ENCODE measurements around the gene ATP11C. TPM values are rescaled to one million over a fixed set of nuclear protein-coding genes. Genes with fewer than 3 reads are reported as not detected.
A peak's percentile ranks its signal among the peaks of the same experiment; 100 is the strongest.

ATP11C gene
- total and polyA plus RNA-seq, 9 donors, result 11.6 to 20.7 (median 15.4) TPM

GRCh38 chrX:139834879-139835278 is 98.0 kb downstream of the ATP11C start:
- no peak overlapping the region for H3K27ac ChIP-seq (ENCODE audit: low read length)
- no peaks in the 10 kb centered on the region for H3K36me3 ChIP-seq (ENCODE audit: control insufficient read depth, insufficient read depth, low read length)
- H3K4me1 ChIP-seq (ENCODE audit: control insufficient read depth, insufficient read depth, low read length), result no peaks in the 10 kb centered on the region
- no peak for DNase-seq
- H3K27me3 ChIP-seq (ENCODE audit: control insufficient read depth, insufficient read depth, low read length), result peaks cover 2% of the 10 kb centered on the region
- peaks cover 10% of the 10 kb centered on the region for H3K9me3 ChIP-seq (replicated peaks; ENCODE audit: control insufficient read depth, low read depth, low read length)
- H3K4me3 ChIP-seq (ENCODE audit: low read length), result no peak overlapping the region

DNA sequence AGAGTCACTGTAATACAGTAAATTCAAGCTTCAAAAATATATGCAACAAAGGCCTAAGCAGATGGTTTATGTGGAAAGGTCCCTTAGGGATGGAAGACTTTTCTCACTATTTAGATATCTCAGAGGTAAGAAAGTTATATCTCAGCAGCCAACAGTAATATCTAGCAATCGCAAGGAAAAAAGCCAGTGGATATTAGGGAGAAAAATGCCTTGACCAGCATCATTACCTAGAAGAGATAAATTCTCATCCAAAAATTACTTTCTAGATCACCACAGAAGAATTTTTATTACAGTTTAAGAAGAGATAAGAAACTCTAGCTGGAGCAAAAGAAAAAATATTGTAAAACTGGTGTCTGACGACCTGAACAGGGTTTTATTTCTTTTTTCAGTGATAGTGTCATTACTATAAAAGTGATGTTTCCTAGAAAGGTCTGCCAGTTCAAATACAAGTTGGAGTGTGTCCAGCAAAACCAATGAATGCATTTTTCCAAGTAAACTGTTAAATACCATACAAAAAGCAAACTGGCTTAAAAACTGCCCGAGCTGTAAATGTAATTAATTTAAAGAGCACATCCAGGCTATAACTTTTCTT is 100.0 kb downstream of the ATP11C start:
- Histone ChIP-seq H3K9me3 (replicated peaks; ENCODE audit: control insufficient read depth, low read depth, low read length) (no peaks in the 10 kb centered on the region), H3K27me3 (ENCODE audit: control insufficient read depth, insufficient read depth, low read length) (peaks cover 2% of the 10 kb centered on the region), H3K4me1 (ENCODE audit: control insufficient read depth, insufficient read depth, low read length) (no peaks in the 10 kb centered on the region), H3K4me3 (ENCODE audit: low read length) (no peak overlapping the region), H3K36me3 (ENCODE audit: control insufficient read depth, insufficient read depth, low read length) (no peaks in the 10 kb centered on the region), H3K27ac (ENCODE audit: low read length) (no peak overlapping the region)
- peak; percentile 31 for DNase-seq
- WGBS (ENCODE audit: insufficient coverage), result no CpG with 5 or more reads among the region's 3 CpGs

GRCh38 chrX:139831675-139832456 is 101.0 kb downstream of the ATP11C start:
- WGBS (ENCODE audit: insufficient coverage), result no CpG with 5 or more reads among the region's 3 CpGs
- Histone ChIP-seq H3K9me3 (replicated peaks; ENCODE audit: control insufficient read depth, low read depth, low read length) (no peaks in the 10 kb centered on the region), H3K27me3 (ENCODE audit: control insufficient read depth, insufficient read depth, low read length) (peaks cover 2% of the 10 kb centered on the region), H3K4me1 (ENCODE audit: control insufficient read depth, insufficient read depth, low read length) (no peaks in the 10 kb centered on the region), H3K27ac (ENCODE audit: low read length) (peak overlapping the region; percentile 10), H3K36me3 (ENCODE audit: control insufficient read depth, insufficient read depth, low read length) (no peaks in the 10 kb centered on the region), H3K4me3 (ENCODE audit: low read length) (no peak overlapping the region)
- DNase-seq, result peak; percentile 66

GRCh38 chrX:139831017-139831416 is 101.8 kb downstream of the ATP11C start:
- Histone ChIP-seq H3K27ac (ENCODE audit: low read length) (no peak overlapping the region), H3K4me1 (ENCODE audit: control insufficient read depth, insufficient read depth, low read length) (peaks cover 3% of the 10 kb centered on the region), H3K36me3 (ENCODE audit: control insufficient read depth, insufficient read depth, low read length) (no peaks in the 10 kb centered on the region), H3K27me3 (ENCODE audit: control insufficient read depth, insufficient read depth, low read length) (peaks cover 2% of the 10 kb centered on the region), H3K9me3 (replicated peaks; ENCODE audit: control insufficient read depth, low read depth, low read length) (no peaks in the 10 kb centered on the region), H3K4me3 (ENCODE audit: low read length) (no peak overlapping the region)
- DNase-seq, result no peak

DNA sequence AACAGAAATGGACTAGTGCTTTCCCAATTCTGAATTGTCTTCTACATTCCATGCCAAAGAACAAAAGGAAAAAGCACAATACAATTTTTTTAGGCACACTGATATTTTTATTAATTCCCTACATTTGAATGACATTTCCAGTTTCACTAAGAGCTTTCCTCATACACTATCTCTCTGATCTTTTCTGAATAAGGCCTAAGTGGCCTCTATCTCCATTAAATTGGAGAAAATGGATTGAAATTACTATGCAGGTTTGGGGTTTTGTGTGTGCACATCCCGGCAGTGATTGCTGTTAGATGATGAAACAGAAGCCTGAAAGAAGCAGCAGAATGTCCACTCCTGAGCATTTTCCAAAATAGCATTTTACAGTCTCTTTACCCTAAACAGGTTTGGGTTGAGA is 104.0 kb downstream of the ATP11C start:
- no peaks in the 10 kb centered on the region for H3K27me3 ChIP-seq (ENCODE audit: control insufficient read depth, insufficient read depth, low read length)
- H3K4me1 ChIP-seq (ENCODE audit: control insufficient read depth, insufficient read depth, low read length), result peaks cover 4% of the 10 kb centered on the region
- no CpG with 5 or more reads among the region's 1 CpG for WGBS (ENCODE audit: insufficient coverage)
- no peaks in the 10 kb centered on the region for H3K36me3 ChIP-seq (ENCODE audit: control insufficient read depth, insufficient read depth, low read length)
- no peak overlapping the region for H3K27ac ChIP-seq (ENCODE audit: low read length)
- DNase-seq, result no peak
- H3K9me3 ChIP-seq (replicated peaks; ENCODE audit: control insufficient read depth, low read depth, low read length), result no peaks in the 10 kb centered on the region
- no peak overlapping the region for H3K4me3 ChIP-seq (ENCODE audit: low read length)

GRCh38 chrX:139828033-139828432 is 104.8 kb downstream of the ATP11C start:
- H3K4me3 ChIP-seq (ENCODE audit: low read length), result no peak overlapping the region
- H3K27me3 ChIP-seq (ENCODE audit: control insufficient read depth, insufficient read depth, low read length), result no peaks in the 10 kb centered on the region
- H3K4me1 ChIP-seq (ENCODE audit: control insufficient read depth, insufficient read depth, low read length), result peaks cover 4% of the 10 kb centered on the region
- no CpG with 5 or more reads among the region's 1 CpG for WGBS (ENCODE audit: insufficient coverage)
- no peaks in the 10 kb centered on the region for H3K9me3 ChIP-seq (replicated peaks; ENCODE audit: control insufficient read depth, low read depth, low read length)
- no peak overlapping the region for H3K27ac ChIP-seq (ENCODE audit: low read length)
- no peaks in the 10 kb centered on the region for H3K36me3 ChIP-seq (ENCODE audit: control insufficient read depth, insufficient read depth, low read length)
- DNase-seq, result peak; percentile 16

DNA sequence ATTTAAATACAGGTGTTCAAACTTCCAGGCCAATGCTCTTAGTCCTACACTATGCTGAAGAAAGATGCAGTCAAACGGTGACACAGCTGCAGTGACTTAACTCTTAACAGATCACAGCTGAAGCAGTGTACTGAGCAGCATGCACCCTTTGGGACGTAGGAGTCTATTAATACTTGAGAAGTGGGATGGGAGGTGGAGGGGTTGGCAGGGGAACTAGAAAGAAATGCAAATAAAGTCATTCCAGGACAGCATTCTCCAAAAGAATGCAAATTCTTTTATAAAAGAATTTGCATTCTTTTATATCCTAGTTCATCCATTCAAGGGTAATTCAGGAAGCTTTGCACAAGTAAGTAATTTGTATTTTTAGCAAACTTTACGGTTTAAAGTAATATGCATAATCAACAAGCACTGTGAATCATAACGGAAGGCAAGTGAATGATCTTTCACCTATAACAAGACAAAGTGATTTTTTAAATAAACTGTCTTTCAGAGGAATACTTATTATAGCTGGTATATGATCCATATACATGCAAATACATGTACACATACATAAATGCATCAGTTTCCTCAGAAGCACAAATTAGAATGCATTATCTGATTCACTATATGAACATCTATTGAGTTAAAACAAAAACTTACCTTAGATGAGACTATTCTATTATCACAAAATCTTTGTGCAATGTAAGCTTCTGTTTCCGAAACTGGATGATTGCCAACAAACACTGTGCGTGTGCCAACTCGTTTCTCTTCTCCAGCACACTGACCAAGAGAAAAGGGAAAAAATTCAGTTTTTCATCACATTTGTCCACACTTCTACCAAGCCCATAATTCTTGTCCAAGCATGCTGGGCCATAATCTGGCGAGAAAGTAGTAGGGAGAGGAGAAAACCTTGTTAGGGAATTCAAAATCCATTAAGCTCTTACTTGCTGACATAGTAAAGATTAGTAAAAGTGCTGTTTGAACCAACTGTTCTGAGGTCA is 106.5 kb downstream of the ATP11C start:
- DNase-seq, result peak; percentile 38
- H3K9me3 ChIP-seq (replicated peaks; ENCODE audit: control insufficient read depth, low read depth, low read length), result no peaks in the 10 kb centered on the region
- H3K4me3 ChIP-seq (ENCODE audit: low read length), result no peak overlapping the region
- no peaks in the 10 kb centered on the region for H3K27me3 ChIP-seq (ENCODE audit: control insufficient read depth, insufficient read depth, low read length)
- H3K27ac ChIP-seq (ENCODE audit: low read length), result no peak overlapping the region
- H3K36me3 ChIP-seq (ENCODE audit: control insufficient read depth, insufficient read depth, low read length), result no peaks in the 10 kb centered on the region
- 80% methylated on average over 1 of the region's 8 CpGs for WGBS (ENCODE audit: insufficient coverage)
- H3K4me1 ChIP-seq (ENCODE audit: control insufficient read depth, insufficient read depth, low read length), result peaks cover 4% of the 10 kb centered on the region

DNA sequence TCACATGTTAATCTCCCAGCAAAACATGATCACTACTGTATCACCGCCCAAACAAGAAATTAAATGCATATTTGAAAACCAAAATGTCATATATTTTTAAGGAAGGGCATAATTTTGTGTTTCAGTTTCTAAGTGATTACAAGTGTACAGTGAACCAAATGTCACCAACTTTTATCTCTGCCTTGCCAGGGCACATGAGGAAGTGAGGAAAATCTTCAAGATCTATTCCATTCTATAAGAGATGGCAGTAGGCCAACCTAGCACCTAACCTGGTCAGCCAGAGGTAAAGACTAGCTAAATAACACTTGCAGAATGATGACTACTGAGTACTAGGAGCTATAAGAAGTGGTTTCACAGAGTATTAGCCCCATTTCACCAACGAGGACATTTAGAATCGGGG is 107.2 kb downstream of the ATP11C start:
- no peaks in the 10 kb centered on the region for H3K27me3 ChIP-seq (ENCODE audit: control insufficient read depth, insufficient read depth, low read length)
- no peak for DNase-seq
- no peak overlapping the region for H3K27ac ChIP-seq (ENCODE audit: low read length)
- H3K4me3 ChIP-seq (ENCODE audit: low read length), result no peak overlapping the region
- H3K9me3 ChIP-seq (replicated peaks; ENCODE audit: control insufficient read depth, low read depth, low read length), result no peaks in the 10 kb centered on the region
- H3K4me1 ChIP-seq (ENCODE audit: control insufficient read depth, insufficient read depth, low read length), result peaks cover 4% of the 10 kb centered on the region
- no peaks in the 10 kb centered on the region for H3K36me3 ChIP-seq (ENCODE audit: control insufficient read depth, insufficient read depth, low read length)
- no CpG with 5 or more reads among the region's 3 CpGs for WGBS (ENCODE audit: insufficient coverage)

DNA sequence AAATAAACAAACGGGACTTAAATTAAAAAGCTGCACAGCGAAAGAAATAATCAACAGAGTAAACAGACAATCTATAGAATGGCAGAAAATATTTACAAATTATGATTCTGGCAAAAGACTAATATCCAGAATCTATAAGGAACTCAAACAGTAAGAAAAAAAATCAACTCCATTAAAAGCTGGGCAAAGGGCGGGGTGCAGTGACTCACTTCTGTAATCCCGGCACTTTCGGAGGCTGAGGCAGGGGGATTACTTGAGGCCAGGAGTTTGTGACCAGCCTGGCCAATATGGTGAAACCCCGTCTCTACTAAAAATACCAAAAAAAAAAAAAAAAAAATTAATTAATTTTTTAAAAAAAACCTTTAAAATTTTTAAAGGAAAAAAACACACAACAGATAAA is 109.0 kb downstream of the ATP11C start:
- DNase-seq, result no peak
- Histone ChIP-seq H3K4me1 (ENCODE audit: control insufficient read depth, insufficient read depth, low read length) (peaks cover 4% of the 10 kb centered on the region), H3K4me3 (ENCODE audit: low read length) (no peak overlapping the region), H3K27me3 (ENCODE audit: control insufficient read depth, insufficient read depth, low read length) (no peaks in the 10 kb centered on the region), H3K36me3 (ENCODE audit: control insufficient read depth, insufficient read depth, low read length) (no peaks in the 10 kb centered on the region), H3K27ac (ENCODE audit: low read length) (no peak overlapping the region), H3K9me3 (replicated peaks; ENCODE audit: control insufficient read depth, low read depth, low read length) (no peaks in the 10 kb centered on the region)
- WGBS (ENCODE audit: insufficient coverage), result no CpG with 5 or more reads among the region's 6 CpGs

- 80% methylated on average over 1 of the region's 7 CpGs for WGBS (ENCODE audit: insufficient coverage)
- no peak for DNase-seq
- H3K4me3 ChIP-seq (ENCODE audit: low read length), result no peak overlapping the region
- H3K4me1 ChIP-seq (ENCODE audit: control insufficient read depth, insufficient read depth, low read length), result no peaks in the 10 kb centered on the region
- H3K36me3 ChIP-seq (ENCODE audit: control insufficient read depth, insufficient read depth, low read length), result peaks cover 4% of the 10 kb centered on the region
- H3K9me3 ChIP-seq (replicated peaks; ENCODE audit: control insufficient read depth, low read depth, low read length), result no peaks in the 10 kb centered on the region
- no peak overlapping the region for H3K27ac ChIP-seq (ENCODE audit: low read length)
- H3K27me3 ChIP-seq (ENCODE audit: control insufficient read depth, insufficient read depth, low read length), result no peaks in the 10 kb centered on the region
These were observed 112.4 kb downstream of the ATP11C start for GRCh38 chrX:139820358-139820984.

Measured in muscle of leg (tissue), 11 donors.